Fibroblast of the aortic adventitia (primary cell): ENCODE measurements around the gene FUS. TPM values are rescaled to one million over a fixed set of nuclear protein-coding genes. Genes with fewer than 3 reads are reported as not detected.

Experiments used
- DNase-seq: peaks from one replicate; pipeline ENCODE4 v3.0.0-alpha.2; 2010; ENCODE audit warnings: low read depth
- H3K4me3 ChIP-seq: 2 replicates; pipeline ENCODE4 v1.5.1; 2011; ENCODE audit warnings: low read depth, mild to moderate bottlenecking, control low read depth, low read length, moderate library complexity
- small RNA-seq: library from RNA; depleted of rRNA; stranded (forward); fragments of <200 nt; gene quantifications from one replicate; pipeline ENCODE3, GENCODE V24; 2012
- total RNA-seq: library from RNA; depleted of rRNA; stranded (reverse); fragments of >200 nt; gene quantifications from 2 replicates; pipeline ENCODE4 v1.2.3, GENCODE V29; 2012; ENCODE audit warnings: low replicate concordance
- TF ChIP-seq, protein P1 (sequence below): IDR thresholded peaks from 2 replicates; pipeline ENCODE4 v1.5.1; 2011; ENCODE audit warnings: mild to moderate bottlenecking, low read length, control low read depth, inconsistent platforms; ENCODE audit not compliant: insufficient read depth

The FUS gene
- total RNA-seq, 1 donor: 65.3 TPM

DNA sequence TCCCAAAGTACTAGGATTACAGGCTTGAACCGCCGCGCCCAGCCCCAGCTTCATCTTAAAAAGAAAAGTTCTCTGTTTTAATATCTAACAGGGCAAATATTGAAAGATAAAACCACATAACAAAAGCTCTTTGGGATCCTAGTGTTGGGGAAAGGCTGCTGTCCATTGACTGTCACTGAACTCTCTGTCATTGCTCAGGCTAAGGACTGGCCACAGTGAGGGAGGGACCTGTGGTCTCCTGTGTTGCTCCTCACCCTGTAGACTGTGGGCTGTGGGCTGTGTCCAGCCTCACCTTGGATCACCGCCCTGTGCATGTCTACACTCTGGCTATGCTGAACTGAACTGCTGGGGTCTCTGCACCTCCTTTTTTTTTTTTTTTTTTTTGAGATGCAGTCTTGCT is 48.3 kb downstream of the FUS start:
- no peak for DNase-seq
- TF ChIP-seq, protein P1, sequence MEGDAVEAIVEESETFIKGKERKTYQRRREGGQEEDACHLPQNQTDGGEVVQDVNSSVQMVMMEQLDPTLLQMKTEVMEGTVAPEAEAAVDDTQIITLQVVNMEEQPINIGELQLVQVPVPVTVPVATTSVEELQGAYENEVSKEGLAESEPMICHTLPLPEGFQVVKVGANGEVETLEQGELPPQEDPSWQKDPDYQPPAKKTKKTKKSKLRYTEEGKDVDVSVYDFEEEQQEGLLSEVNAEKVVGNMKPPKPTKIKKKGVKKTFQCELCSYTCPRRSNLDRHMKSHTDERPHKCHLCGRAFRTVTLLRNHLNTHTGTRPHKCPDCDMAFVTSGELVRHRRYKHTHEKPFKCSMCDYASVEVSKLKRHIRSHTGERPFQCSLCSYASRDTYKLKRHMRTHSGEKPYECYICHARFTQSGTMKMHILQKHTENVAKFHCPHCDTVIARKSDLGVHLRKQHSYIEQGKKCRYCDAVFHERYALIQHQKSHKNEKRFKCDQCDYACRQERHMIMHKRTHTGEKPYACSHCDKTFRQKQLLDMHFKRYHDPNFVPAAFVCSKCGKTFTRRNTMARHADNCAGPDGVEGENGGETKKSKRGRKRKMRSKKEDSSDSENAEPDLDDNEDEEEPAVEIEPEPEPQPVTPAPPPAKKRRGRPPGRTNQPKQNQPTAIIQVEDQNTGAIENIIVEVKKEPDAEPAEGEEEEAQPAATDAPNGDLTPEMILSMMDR: no peak
- H3K4me3 ChIP-seq: no peak overlapping the region

DNA sequence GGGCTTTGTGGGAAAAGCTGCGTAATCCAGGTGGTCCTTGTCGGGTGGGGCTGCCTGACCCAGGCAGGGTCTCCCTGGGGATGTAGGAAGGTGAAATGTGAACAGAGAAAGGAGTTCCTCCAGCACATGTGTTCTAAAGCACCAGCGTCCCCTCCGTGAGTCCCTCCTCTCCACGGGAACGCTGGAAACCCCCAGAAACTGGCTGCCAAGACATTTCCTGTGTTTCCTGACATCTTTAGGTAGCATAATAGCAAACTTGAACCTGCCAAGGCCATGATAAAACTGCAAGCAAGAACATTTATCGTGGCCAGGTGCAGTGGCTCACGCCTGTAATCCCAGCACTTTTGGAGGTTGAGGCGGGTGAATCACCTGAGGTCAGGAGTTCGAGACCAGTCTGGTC is 49.6 kb downstream of the FUS start:
- TF ChIP-seq, protein P1: no peak
- no peak for DNase-seq
- no peak overlapping the region for H3K4me3 ChIP-seq

DNA sequence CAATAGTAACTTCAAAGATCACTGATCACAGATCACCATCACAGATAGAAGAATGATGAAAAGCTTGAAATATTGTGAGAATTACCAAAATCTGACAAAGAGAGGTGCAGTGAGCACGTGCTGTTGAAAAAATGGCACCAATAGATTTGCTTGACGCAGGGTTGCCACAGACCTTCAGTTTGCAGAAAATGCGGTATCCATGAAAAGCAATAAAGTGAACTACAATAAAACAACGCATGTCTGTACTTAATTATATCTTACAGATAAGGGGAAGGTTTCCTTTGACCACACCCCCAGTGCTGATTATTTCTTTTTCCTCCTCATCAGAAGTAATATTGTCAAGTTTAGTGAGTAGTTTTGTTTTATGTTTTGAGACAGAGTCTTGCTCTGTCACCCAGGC is 58.1 kb downstream of the FUS start:
- no peak overlapping the region for H3K4me3 ChIP-seq

More for the DNA sequence above, 58.1 kb downstream of the FUS start:
- TF ChIP-seq, protein P1: no peak
- no peak for DNase-seq

Small RNA genes within 50 kb of the gene (small RNA-seq; reads per million reads assigned to genes)
- gene AC009088.4 (not detected), gene NDUFA3P6 (not detected)

Other genes with a start within 250 kb of the FUS start
- 33.0 and 35.6 TPM in 2 replicates for gene ORAI3, start 231.1 kb upstream of the FUS start, total RNA-seq
- gene SETD1A, start 222.4 kb upstream of the FUS start, total RNA-seq: 1.6 and 5.3 TPM in 2 replicates
- 15.5 and 60.9 TPM in 2 replicates for gene HSD3B7, start 194.9 kb upstream of the FUS start, total RNA-seq
- 2.1 and 2.3 TPM in 2 replicates for gene STX1B, start 169.5 kb upstream of the FUS start, total RNA-seq
- gene STX4, start 146.6 kb upstream of the FUS start, total RNA-seq: 24.2 and 29.7 TPM in 2 replicates
- gene ZNF668, start 105.9 kb upstream of the FUS start, total RNA-seq: 4.6 and 12.3 TPM in 2 replicates
- gene ZNF646, start 105.7 kb upstream of the FUS start, total RNA-seq: 5.8 and 16.2 TPM in 2 replicates
- 1.6 and 2.8 TPM in 2 replicates for gene PRSS53, start 91.2 kb upstream of the FUS start, total RNA-seq
- 56.3 and 146 TPM in 2 replicates for gene VKORC1, start 85.3 kb upstream of the FUS start, total RNA-seq
- gene BCKDK, start 71.8 kb upstream of the FUS start, total RNA-seq: 16.9 and 39.5 TPM in 2 replicates
- 25.1 and 31.5 TPM in 2 replicates for gene KAT8, start 62.5 kb upstream of the FUS start, total RNA-seq
- gene PRSS8, start 44.4 kb upstream of the FUS start, total RNA-seq: not detected in 2 replicates
- 1.1 and 3.8 TPM in 2 replicates for gene PRSS36, start 30.1 kb upstream of the FUS start, total RNA-seq
- 29.3 and 126 TPM in 2 replicates for gene PYCARD, start 22.6 kb downstream of the FUS start, total RNA-seq
- gene TRIM72, start 34.0 kb downstream of the FUS start, total RNA-seq: not detected in 2 replicates
- not detected in 2 replicates for gene PYDC1, start 37.0 kb downstream of the FUS start, total RNA-seq
- gene ITGAM, start 79.8 kb downstream of the FUS start, total RNA-seq: not detected in 2 replicates
- not detected in 2 replicates for gene ITGAX, start 175.0 kb downstream of the FUS start, total RNA-seq
- not detected in 2 replicates for gene ITGAD, start 213.2 kb downstream of the FUS start, total RNA-seq
- not detected in 2 replicates for gene COX6A2, start 248.2 kb downstream of the FUS start, total RNA-seq